Raji (cell line): ENCODE measurements around the gene PPP2R5C.

ENCODE experiments used
- POLR2A ChIP-seq: IDR thresholded peaks from 2 replicates; pipeline ENCODE4 v1.6.1; 2011; ENCODE audit warnings: low read depth, low read length, control low read depth; ENCODE audit not compliant: insufficient read depth

PPP2R5C gene

GRCh38 chr14:101726295-101726953 lies 35.1 kb upstream of the PPP2R5C start:
- TF ChIP-seq POLR2A: no peak

GRCh38 chr14:101726954-101727302 lies 34.6 kb upstream of the PPP2R5C start:
- no peak for TF ChIP-seq POLR2A

- TF ChIP-seq POLR2A: no peak
Observed at GRCh38 chr14:101727611-101728366, 33.7 kb upstream of the PPP2R5C start.

GRCh38 chr14:101728367-101728742 lies 33.2 kb upstream of the PPP2R5C start:
- TF ChIP-seq POLR2A: no peak

GRCh38 chr14:101729382-101729781 lies 32.1 kb upstream of the PPP2R5C start:
- no peak for TF ChIP-seq POLR2A

- no peak for TF ChIP-seq POLR2A
Observed at GRCh38 chr14:101730626-101731186, 30.8 kb upstream of the PPP2R5C start.

- no peak for TF ChIP-seq POLR2A
Observed at GRCh38 chr14:101731187-101732080, 30.1 kb upstream of the PPP2R5C start.

GRCh38 chr14:101732118-101732517 lies 29.4 kb upstream of the PPP2R5C start:
- no peak for TF ChIP-seq POLR2A

- no peak for TF ChIP-seq POLR2A
Observed at GRCh38 chr14:101733211-101733610, 28.3 kb upstream of the PPP2R5C start.

- no peak for TF ChIP-seq POLR2A
Observed at GRCh38 chr14:101734246-101734847, 27.2 kb upstream of the PPP2R5C start.

GRCh38 chr14:101735453-101735852 lies 26.1 kb upstream of the PPP2R5C start:
- no peak for TF ChIP-seq POLR2A

- no peak for TF ChIP-seq POLR2A
Observed at GRCh38 chr14:101736071-101736470, 25.4 kb upstream of the PPP2R5C start.

- TF ChIP-seq POLR2A: no peak
Observed at GRCh38 chr14:101736585-101736984, 24.9 kb upstream of the PPP2R5C start.

- TF ChIP-seq POLR2A: no peak
Observed at GRCh38 chr14:101737414-101738339, 23.8 kb upstream of the PPP2R5C start.

- TF ChIP-seq POLR2A: no peak
Observed at GRCh38 chr14:101738703-101739320, 22.7 kb upstream of the PPP2R5C start.
